ENCODE data around the gene TPK1. TPM values are rescaled to one million over a fixed set of nuclear protein-coding genes. Genes with fewer than 3 reads are reported as not detected.
A peak's percentile ranks its signal among the peaks of the same experiment; 100 is the strongest.

Gene TPK1
- total RNA-seq, 1 experiment from 2014 or later: 3.1 TPM

GRCh38 chr7:144834641-144835144 lies 1.2 kb downstream of the TPK1 start:
- no peaks in the 10 kb centered on the region for H3K79me1 ChIP-seq (ENCODE audit: insufficient read depth, low read depth, low read length, poor library complexity, severe bottlenecking)
- H3K9ac ChIP-seq (ENCODE audit: extremely low read depth, insufficient read length, low read length): no peak overlapping the region
- H2AK5ac ChIP-seq (ENCODE audit: insufficient read length, low read length): no peak overlapping the region
- no peak overlapping the region for H3K23ac ChIP-seq (ENCODE audit: insufficient read length, low read depth, low read length)
- H3K9me3 ChIP-seq (ENCODE audit: control insufficient read depth, low read depth, low read length): no peaks in the 10 kb centered on the region
- WGBS (ENCODE audit: extremely low coverage, insufficient read length, low lambda C conversion rate): no CpG with 5 or more reads among the region's 13 CpGs
- no peak overlapping the region for H2AFZ ChIP-seq (ENCODE audit: low read length)
- no peak overlapping the region for H3T11ph ChIP-seq (ENCODE audit: low read length)
- H2BK5ac ChIP-seq (ENCODE audit: insufficient read length, low read length): no peak overlapping the region
- H3K23me2 ChIP-seq (ENCODE audit: insufficient read length, low read depth, low read length, poor library complexity, severe bottlenecking): peaks cover 7% of the 10 kb centered on the region
- no peak overlapping the region for H2BK15ac ChIP-seq (ENCODE audit: low read depth, low read length)
- no peak overlapping the region for H4K5ac ChIP-seq (ENCODE audit: insufficient read length, low read depth, low read length)
- H3K4ac ChIP-seq (ENCODE audit: low read depth, low read length): no peak overlapping the region
- H3K4me1 ChIP-seq (ENCODE audit: insufficient read depth, low read length): no peaks in the 10 kb centered on the region
- no peak overlapping the region for H2BK12ac ChIP-seq (ENCODE audit: insufficient read length, low read depth, low read length)
- no peak for TF ChIP-seq CTCF (conservative IDR thresholded peaks at IDR 0.05)
- no peak overlapping the region for H3K27ac ChIP-seq (ENCODE audit: insufficient read length, low read depth, low read length)
- Mint-ChIP-seq H3K27ac (no peak overlapping the region; a peak in 1 of 7 replicates), H3K4me1 (peaks cover 3 to 6% of the 10 kb centered on the region in 2 experiments; a peak in 2 of 4 replicates), H3K27me3 (ENCODE audit: low read depth) (peaks cover 6% of the 10 kb centered on the region), H3K4me3 (peak overlapping the region; percentile 84 to 98), H3K36me3 (ENCODE audit: insufficient read depth in 1 of 3, low read depth in 3 of 3) (peaks cover 0 to 9% (median 3%) of the 10 kb centered on the region in 3 experiments; a peak in 3 of 7 replicates), H3K9me3 (peaks cover 0 to 16% of the 10 kb centered on the region in 2 experiments; a peak in 1 of 5 replicates)
- H3K56ac ChIP-seq (ENCODE audit: insufficient read length, low read depth, low read length): no peak overlapping the region
- DNase-seq: no peak
- H3K18ac ChIP-seq (ENCODE audit: insufficient read length, low read depth, low read length): no peak overlapping the region
- H4K91ac ChIP-seq (ENCODE audit: insufficient read length, low read depth, low read length): no peak overlapping the region
- peak overlapping the region; percentile 92 for H3K4me2 ChIP-seq (ENCODE audit: insufficient read depth, insufficient read length, low read length)
- H2BK120ac ChIP-seq (ENCODE audit: low read depth, low read length, poor library complexity, severe bottlenecking): no peak overlapping the region
- H4K20me1 ChIP-seq (ENCODE audit: control insufficient read depth, insufficient read depth, insufficient read length): no peaks in the 10 kb centered on the region
- H3K14ac ChIP-seq (ENCODE audit: insufficient read depth, low read length): no peak overlapping the region
- H2BK20ac ChIP-seq (ENCODE audit: low read depth, low read length, poor library complexity, severe bottlenecking): no peak overlapping the region
- no peaks in the 10 kb centered on the region for H3K79me2 ChIP-seq (ENCODE audit: insufficient read depth, low read length)
- H4K8ac ChIP-seq (replicated peaks; ENCODE audit: insufficient read length, low read depth, low read length): no peak overlapping the region
- no peaks in the 10 kb centered on the region for H3K27me3 ChIP-seq (ENCODE audit: insufficient read depth, low read length)

Measured in H9 (cell line).